HG03095 (cell line): ENCODE results near the gene COA5.
"Not testable (repeated sequence)": the region's sequence is repeated elsewhere in the genome, so short reads cannot be mapped to it uniquely, and the experiment has no call there.

Experiments
- ATAC-seq: cut with Tn5 transposase; IDR thresholded peaks from one replicate; pipeline ENCODE4 v1.9.1; 2021; ENCODE audit warnings: moderate library complexity; ENCODE audit not compliant: unreplicated experiment

The COA5 gene

DNA sequence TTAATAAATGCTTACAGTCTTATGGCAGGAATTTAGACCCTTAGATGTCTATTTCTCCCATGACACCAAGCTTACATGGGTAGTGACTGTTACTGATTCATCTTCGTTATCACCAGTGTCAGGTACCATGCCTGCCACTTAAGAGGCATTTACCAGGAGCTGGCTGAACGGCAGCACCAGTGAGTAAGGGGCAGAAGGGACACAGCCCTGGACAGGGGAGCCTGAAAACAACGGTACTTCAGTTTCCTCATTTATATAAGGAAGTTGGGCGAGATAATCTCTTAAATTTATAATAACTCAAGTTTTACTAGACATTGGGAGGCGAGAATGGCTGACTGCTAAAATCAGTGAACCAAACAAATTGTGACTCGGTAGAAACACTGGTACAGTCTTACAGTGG, 1.2 kb downstream of the COA5 start:
- no peak for ATAC-seq

DNA sequence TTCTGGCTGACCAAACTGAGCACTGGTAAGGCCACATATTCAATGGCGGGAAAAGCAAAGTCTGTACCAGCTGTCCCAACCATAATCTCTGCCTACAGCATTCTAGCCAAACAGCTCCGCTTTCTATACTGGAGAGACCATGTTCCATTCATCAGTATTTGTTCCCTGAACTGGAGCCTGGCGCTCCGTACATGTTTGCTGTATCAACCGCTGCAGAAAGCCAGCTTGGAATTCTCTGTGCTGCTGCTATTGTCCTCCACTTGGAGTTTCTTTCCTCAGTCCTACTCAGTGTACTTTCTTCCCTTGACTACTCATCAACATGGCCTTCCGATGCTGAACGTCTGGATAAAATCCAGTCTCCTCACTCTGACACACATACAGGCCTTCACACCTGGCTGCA, 1.9 kb downstream of the COA5 start:
- ATAC-seq = no peak

DNA sequence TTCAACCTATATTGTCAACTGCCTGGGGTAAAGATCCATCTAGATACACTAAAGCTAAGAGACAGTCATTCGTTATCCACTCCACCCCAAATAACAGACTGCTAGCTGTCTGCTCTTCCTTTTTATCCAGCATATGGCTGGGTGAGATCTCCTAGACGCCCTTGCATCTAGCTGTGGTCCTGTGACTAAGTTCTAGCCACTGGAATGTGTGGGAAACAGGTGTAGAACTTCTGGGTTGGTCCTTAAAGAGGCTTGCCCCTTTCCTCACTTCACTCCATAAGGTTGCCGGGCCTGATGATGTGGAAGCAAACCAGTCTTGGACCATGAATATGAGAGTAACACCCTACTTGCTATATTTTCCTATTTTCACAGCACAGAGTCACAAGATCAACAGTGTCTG, 3.2 kb downstream of the COA5 start:
- ATAC-seq = no peak

DNA sequence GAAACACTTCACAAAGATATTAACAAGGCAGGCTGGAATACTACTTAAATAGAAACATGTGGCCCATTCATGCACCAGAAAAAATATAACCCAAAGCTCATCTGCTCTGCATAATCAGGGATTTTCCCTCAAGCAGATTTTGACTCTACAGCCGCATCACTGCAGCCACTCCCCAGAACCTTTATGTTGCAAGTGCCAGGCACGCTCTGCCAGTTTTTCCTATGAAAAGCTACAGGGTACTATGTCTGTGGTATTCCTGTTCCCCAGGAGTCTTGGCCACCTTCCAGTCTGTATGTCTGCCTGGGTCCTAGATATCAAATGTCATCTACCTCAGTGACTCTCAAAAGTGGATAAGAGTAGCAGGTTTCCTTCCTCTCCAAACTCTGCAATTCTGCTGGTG, 3.8 kb downstream of the COA5 start:
- no peak for ATAC-seq

DNA sequence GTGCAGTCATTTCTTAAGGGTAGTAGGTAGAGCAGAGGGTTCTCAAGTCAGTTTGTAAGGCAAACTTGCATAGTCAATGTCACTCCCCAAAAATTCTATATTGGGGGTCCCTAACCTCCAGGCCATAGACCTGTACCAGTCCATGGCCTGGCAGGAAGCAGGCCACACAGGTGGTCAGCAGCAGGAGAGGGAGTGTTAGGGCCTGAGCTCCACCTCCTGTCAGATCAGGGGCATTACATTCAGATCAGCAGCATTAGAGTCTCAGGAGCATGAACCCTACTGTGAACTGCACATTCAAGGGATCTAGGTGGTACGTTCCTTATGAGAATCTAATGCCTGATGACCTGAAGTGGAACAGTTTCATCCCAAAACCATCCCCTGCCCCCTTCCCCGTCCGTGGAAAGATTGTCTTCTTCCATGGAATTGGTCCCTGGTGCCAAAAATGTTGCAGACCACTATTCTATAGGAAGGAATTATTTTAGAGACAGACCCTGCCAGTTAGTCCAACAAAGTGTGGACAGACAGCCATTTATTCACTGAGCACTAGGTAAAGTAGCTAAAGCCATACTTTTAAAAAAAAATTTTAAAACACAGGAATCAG, 6.7 kb downstream of the COA5 start:
- ATAC-seq = no peak

DNA sequence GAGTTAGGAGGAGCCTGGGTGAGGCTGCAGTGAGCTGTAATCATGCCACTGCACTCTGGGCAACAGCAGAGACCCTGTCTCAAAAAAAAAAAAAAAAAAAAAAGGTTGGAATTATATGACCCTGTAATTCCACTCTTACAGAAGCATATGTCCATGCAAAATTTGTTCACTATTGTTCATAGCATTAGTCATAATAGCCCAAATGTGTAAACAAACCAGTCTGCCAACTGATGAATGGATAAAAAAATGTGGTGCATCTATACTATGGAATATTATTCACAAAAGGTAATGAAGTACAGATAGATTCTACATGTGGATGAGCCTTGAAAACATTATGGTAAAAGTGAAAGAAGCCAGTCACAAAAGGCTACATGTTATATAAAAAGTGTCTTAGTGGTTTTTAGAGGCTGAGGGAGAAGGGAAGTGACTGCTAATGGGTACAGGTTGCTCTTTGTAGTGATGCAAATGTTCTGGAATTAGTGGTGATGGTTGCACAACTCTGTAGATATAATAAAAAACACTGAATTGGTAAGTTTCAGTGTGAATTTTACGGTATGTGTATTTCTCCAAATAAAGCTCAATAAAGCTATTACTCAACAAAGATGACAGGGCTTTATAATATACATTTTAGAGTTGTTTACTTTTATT, 9.4 kb downstream of the COA5 start:
- no peak for ATAC-seq

DNA sequence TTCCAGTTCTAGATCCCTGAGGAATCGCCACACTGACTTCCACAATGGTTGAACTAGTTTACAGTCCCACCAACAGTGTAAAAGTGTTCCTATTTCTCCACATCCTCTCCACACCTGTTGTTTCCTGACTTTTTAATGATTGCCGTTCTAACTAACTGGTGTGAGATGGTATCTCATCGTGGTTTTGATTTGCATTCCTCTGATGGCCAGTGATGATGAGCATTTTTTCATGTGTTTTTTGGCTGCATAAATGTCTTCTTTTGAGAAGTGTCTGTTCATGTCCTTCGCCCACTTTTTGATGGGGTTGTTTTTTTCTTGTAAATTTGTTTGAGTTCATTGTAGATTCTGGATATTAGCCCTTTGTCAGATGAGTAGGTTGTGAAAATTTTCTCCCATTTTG, 13.6 kb downstream of the COA5 start:
- ATAC-seq = not testable (repeated sequence)

DNA sequence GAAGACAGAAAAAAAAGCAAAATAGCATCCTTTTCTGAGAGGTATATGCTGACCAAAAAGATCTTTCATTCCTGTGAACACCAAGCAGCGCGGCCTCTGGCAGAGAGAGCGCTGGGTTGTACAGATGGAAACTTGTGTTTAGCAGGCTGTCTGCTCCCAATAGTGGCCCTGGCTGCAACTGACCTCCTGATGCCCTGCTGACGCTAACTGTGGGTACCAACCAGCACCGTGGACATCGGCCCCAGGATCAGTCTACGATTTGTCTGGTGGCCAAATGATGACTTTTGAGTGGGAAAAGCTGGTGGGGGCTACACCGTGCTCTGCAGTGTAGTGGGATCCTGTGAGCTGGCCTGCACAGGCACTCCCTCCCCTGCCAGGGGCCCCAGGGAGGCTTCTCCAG, 15.7 kb downstream of the COA5 start:
- no peak for ATAC-seq

DNA sequence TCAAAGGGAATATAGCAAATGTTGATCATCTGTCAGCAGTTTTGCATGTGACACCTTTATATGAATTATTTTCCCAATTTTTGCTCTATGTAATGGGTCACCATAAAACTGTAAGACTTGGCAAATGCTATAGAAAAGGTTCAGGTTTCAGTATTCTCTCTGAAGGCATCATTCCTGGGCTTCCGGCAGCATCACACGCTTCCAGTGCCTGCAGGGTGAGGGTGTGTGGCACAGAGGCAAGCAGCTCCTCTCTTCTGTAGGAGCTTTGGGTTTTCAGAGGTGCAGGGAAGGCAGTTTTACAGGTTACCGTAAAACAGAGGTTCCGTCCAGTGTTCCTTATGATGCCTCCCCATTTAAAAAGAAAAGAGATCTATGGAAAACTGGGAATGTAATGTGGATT, 18.8 kb downstream of the COA5 start:
- no peak for ATAC-seq

DNA sequence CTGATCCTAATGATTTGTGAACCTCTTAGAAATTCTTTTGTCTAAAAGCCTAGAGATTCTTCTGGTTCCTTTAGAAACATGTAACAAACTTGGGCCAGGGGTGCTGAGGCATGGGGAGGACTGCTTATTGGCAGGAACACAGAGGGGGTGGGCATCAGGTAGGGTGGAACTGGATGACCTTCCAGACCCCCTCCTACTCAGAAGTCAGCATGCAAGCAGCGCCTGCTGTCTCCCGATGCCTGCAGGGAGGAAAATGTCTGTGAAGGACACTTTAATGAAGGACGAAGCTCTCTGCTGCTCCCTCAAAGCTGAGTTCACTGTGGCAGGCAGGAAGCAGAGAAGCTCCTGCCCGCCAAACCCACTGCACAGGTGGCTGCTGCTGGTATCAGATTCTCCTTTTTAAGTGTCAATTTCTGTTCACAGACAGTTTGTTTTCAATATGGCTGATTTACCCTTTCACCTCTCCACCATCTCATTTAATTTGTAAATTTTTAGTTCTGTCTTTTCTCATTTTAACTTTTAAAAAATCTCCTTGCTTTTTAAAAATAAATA, 19.4 kb downstream of the COA5 start:
- ATAC-seq = no peak

DNA sequence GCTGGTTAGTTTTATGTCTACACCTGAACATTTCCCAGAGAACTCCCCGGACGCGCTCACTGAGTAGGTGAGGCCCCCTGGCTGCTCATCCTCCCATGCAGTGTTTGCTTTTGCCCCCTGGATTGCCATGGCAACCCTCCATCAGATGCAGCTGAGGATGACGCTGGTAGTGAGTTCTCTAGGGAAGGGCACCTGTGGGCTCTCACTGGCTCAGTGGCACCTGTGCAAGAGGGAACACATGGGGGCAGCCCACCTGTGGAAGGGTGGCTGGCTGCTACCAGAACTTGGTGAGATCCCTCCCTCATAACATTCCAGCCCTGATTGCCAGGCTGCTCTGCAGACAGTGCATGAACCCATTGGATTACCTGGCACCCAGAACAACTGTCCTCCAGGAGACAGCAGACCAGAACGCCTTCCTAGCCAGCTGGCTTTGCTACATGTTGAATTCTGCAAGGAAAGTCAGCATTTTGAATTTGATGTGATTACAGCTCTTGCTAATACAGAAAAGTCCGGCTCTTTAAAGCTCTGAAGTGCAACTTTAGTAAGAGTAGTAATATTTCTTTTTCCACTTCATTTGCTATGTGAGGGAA, 21.7 kb downstream of the COA5 start:
- no peak for ATAC-seq

DNA sequence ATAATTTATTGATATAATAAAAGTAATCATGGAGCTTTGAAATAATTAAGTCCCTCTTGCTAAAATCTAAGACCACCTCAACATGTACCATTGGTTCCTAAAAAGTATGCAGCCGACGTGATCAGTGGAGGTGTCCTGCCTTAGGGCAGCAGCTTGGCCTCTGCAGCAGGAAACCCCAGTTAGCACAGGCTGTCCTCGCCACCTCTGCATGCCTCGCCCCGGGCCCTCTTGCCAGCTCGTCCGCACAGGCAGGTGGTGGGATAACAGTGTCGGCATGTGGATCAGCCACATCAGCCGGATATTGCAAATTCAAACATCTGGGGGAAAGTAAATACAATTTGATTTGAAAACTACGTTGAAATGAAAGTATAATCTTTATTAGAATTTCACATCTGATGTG, 22.9 kb downstream of the COA5 start:
- ATAC-seq = no peak

DNA sequence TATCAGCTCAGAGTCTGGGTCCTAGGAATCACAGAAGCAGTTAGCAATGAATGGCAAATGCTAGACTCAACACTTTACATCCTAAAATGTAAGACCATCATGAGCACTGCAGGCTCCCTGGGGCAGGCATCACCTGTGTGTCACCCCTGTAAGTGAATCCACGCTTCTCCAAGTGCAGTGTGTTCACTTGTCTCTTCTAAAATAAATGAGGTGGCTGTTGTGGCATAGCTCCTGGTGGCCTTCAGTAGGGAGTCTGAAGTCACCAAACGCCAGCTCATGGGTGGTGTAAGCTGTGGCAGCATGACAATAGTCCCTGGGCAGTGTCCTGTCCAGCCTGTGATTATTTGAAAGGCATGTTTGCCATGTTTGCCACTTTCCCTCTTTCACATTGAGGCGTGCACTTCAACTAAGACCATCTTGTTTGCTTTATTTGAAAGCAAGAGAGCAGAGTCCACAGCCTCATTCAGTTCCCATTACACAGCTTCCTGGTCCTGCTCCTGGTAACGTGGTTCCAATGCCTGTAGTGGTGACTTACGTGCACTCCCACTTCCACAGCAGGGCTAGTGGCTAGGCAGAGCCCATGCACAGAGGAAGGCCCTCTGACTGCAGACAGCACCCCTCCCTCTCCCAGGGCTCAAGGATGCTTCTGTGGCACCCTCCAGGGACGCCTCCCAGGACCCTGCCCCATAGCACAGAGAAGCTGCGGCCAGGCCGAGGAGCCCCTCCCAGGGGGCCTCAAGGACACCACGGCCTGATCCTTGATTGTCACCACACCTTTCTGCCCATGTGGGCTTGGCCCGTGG, 24.3 kb downstream of the COA5 start:
- no peak for ATAC-seq

DNA sequence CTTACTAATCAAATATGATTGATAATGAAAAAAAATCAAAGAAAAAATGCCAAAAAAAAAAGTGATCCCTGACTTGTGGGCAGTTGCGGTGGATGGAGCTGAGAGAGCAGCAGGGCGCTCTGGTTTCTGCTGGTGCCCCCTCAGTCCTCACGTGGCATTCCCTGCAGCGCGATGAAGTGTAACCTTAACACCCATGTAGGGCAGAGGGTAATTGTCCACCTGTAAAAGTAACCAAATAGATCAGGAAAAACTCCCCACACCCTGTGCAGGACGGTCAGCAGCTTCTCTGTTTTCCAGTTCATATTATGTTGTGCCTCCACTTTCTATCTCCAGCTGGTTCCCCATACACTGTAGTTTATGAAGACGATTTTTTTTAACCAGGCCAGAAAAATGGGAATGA, 25.0 kb downstream of the COA5 start:
- no peak for ATAC-seq

DNA sequence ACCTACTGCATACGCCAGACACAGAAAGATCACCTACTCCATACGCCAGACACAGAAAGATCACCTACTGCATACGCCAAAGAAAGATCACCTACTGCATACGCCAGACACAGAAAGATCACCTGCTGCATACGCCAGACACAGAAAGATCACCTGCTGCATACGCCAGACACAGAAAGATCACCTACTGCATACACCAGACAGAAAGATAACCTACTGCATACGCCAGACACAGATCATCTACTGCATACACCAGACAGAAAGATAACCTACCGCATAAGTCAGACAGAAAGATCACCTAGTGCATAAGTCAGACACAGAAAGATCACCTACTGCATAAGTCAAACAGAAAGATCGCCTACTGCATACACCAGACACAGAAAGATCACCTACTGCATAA, 25.8 kb downstream of the COA5 start:
- no peak for ATAC-seq

DNA sequence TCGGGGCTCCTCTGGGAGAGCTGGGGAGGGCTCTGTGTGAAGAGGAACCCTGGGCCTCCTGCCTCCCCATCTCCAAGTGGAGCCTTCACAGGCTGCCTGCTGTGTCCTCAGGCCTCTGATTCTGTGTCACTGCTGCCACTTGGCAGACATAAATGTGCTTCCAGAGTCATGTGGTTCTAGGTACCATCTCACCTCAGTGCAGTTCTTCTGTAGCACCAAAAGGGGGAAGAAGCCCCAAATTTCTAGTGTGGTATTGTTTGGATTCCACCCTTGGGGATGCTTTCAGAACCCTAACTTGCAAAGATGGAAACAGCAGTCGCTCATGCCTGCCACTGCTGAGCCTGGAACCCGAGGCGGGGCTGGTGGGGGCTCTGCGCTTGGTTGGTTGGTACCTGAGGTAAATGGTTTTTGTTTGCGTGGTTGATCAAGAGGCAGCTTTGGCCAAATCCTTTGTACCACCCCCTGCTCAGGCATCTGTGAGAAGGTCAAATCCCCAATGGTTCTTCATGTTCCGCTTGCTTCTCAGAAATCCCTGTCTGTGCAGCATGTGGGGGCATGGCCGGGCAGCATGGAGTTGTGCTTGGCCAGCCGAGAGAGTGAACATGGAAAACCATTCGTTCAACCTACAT, 27.5 kb downstream of the COA5 start:
- ATAC-seq = no peak

DNA sequence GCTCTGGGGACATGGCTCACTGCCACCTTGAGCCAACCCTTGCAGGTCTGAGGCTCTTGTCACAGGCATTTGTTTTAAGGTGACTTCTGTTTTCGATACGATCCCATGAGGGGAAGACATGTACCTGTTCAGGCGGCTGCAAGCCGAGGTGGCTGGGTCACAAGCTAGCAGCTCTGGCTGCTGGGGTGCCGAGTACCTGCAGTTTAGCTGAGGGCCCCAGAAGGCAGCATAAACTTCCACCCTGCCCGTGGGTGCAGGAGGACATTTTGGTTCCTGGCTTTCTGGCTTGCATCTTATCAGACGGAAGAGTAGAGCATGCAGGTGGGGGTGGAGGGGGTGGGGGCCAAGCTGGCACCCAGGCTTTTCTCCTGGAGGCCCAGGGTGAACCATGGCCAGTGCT, 28.4 kb downstream of the COA5 start:
- ATAC-seq = no peak

DNA sequence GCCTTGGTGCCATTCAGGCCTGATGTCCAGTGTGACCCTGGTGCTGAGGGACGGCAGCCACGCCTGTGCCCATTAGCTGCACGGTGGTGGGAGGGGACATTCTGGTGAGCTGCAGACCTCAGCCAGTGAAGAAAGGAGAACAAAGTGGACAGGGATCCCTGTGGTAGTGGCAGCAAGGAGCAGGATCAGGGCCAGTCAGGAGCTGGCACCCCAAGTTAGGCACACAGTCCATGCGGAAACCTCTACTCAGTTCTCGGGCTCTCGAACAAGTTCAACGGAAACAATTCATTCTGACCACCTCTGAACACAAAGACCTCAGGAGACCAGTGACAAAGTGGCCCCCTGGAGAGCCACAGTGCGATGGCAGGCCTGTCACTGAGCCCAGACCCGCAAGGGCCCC, 30.1 kb downstream of the COA5 start:
- ATAC-seq = no peak

DNA sequence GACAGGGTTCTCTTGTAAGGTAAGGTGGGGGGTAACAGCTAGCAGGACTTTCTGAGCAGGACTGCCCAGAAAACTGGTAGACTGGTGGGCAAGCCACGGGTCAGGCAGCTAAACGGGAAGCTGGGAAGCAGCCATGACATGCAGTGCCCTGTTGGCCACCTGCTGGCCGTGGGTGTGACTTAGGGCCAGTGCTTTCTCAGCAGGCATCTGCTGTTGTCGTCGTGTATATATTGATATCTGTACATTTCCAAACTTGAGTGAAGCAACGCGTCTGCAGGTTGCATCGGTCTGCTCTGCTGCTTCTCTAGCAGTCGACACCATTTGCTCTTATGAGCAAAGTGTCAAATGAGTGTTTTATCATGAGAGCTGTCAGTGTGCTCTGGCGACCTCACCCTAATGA, 31.0 kb downstream of the COA5 start:
- ATAC-seq = no peak

DNA sequence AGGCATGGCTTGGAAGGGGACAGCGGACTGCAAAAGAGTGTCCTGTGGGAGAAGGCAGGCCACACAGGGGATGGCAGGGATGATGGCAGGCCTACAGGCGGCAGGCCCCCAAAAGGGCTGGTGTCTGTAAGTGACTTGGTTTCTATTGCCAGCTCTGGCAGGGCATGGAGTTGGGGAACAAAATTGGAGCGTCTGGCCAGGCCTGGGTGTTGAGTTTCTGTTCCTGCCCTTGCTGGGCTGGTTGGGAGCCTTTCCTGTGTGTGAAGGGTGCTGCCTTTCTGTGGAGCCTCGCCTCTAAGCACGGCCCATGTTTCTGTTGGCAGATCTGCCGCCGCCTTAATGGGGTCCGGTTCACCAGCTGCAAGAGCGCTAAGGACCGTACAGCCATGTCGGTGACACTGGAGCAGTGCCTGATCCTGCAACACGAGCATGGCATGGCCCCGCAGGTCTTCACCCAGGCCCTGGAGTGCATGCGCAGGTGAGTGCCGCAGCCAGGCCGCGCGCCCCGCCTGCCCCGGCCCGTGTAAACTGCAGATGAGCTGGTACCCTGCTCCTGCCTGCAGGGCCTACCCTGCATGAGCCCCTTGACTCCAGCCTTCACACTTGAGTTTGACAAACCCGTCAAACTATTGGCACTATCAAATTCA, 31.5 kb downstream of the COA5 start:
- no peak for ATAC-seq

DNA sequence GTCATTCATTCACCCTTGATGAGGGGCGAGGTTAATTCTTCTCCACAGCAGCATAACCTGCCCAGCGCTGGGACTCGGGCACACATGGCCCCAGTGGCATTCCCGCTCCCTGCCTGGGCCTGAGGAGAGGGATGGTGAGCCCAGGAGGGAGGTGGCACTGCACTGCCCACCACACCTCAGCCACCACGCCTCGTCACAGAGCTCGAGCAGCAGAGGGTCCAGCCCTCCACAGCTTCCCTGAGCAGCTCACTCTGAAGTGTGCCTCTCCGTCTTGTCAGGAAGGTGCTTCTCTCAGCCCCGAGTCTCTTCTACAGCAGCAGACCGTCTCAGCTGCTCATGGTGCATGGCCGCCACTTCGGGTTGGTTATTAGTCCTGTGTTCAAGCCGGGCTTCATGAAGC, 34.9 kb downstream of the COA5 start:
- no peak for ATAC-seq
